C4-2B (cell line): ENCODE measurements around the gene SLC2A9.

Source experiments
- H3K27ac ChIP-seq: fragments of 450-650 bp; 2 replicates; pipeline ENCODE4 v1.5.1; 2017
- CTCF ChIP-seq: fragments of 450-650 bp; conservative IDR thresholded peaks from 2 replicates; pipeline ENCODE4 v1.5.1; 2017; ENCODE audit warnings: mild to moderate bottlenecking
- ZFX ChIP-seq: fragments of 450-650 bp; IDR thresholded peaks from 2 replicates; pipeline ENCODE4 v1.6.1; 2017

The SLC2A9 gene

GRCh38 chr4:10040049-10040892 lies 19.0 kb upstream of the SLC2A9 start:
- H3K27ac ChIP-seq = no peak overlapping the region
- no peak for TF ChIP-seq ZFX

- H3K27ac ChIP-seq = no peak overlapping the region
- no peak for TF ChIP-seq ZFX
- TF ChIP-seq CTCF = no peak
Measured at GRCh38 chr4:10036807-10037342, 15.6 kb upstream of the SLC2A9 start.

DNA sequence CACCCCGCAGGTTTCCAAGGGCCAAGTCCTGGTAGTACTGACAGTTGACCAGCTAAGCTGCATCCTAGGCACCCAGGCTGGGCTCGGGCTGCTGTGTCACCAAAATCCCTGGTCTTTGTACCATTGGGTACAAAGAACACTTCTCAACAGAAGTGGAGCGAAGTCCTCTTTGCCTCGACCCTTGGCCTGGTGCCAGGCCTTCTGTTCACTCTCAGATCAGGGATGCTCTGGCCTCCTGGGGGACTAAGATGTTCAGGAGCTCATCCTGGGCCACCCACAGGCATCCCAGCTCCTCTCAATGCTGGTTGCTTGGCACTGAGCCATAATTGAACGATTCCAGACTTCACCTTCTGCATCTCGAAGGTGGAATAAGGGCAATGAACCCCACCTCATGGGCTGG lies 13.8 kb upstream of the SLC2A9 start:
- H3K27ac ChIP-seq = no peak overlapping the region
- TF ChIP-seq CTCF (no peak), ZFX (no peak)

GRCh38 chr4:10034612-10035104 lies 13.4 kb upstream of the SLC2A9 start:
- H3K27ac ChIP-seq = no peak overlapping the region
- no peak for TF ChIP-seq ZFX
- TF ChIP-seq CTCF = no peak

DNA sequence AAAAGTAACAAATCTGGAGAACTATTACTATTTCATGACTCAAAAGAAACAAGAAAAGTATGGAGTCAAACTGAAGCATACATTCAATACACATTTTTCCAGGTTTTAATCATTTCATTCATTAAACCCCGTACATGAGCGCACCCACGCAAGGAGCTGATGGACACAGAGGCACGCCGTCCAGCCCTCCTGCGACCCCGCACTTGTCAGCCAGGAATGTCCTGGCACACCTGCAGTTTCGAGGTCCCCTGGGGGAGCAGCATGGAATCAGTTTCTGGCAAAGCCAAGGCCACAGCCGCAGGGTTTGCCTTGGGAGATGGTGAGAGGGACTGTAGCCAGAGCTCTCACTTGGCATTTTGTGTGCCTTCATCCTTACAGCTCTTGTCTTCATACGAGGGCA lies 12.8 kb upstream of the SLC2A9 start:
- TF ChIP-seq CTCF (no peak), ZFX (no peak)
- no peak overlapping the region for H3K27ac ChIP-seq

DNA sequence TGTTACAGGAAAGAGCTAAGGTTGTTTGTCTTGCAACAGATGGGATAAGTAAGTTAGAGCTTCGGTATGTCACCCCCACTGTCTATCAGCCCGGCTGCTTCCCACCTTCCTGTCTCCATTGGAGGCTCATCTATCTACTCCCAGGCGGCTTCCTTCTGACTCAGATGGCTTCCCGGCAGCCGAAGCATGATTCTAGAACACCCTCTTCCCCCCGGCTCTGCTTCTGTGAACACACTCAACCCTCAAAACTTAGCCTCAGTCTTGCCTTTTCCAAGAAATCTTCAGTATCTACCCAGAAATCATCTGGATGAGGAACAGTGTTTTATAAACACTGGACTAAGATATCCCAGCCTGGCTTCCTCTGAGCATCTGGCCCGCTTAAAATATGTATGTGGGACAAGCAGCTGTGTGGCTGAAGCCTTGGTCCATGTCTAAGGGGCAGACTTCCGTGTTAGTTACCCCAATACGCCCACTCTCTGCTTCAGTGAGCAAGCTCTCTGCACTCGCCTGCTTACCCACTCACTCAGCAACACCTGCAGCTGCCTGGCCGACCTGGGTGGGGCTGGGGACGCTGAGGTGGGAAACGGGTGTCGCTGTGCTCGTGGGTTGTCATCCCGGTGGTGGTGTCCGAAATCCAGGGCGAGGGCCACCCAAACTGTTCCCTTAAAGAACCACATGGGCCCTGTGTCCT lies 12.0 kb upstream of the SLC2A9 start:
- TF ChIP-seq CTCF = no peak
- TF ChIP-seq ZFX = no peak
- H3K27ac ChIP-seq = no peak overlapping the region

DNA sequence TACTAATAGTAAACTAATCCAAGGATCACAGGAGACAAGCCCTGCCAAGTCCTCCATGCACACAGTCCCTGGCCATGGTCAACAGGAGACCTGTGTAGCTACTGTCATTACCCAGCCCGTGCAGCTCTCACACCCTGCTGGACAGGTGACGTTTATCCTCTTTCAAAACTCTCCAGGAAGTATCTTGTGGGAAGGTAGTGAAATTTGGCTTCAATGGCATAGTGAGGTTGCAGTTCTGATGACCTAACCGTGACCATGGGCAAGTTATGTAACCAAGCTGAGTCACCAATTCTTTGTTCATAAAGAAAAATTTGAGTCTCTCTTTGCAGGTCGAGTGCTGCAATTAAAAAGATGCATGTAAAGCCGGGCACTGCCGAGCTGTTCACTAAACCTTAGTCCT lies 11.3 kb upstream of the SLC2A9 start:
- no peak overlapping the region for H3K27ac ChIP-seq
- TF ChIP-seq CTCF (no peak), ZFX (no peak)
